NCI-H2029 treated with DMSO at 0.1 percent for 48 hours (cell line): ENCODE results near the gene PCNX4.

Experiments
- DNase-seq: peaks from one replicate; lab custom pipeline; 2025; lab: John Stamatoyannopoulos, UW

PCNX4 gene

GRCh38 chr14:60174352-60175254 lies 82.9 kb downstream of the PCNX4 start:
- DNase-seq = no peak

DNA sequence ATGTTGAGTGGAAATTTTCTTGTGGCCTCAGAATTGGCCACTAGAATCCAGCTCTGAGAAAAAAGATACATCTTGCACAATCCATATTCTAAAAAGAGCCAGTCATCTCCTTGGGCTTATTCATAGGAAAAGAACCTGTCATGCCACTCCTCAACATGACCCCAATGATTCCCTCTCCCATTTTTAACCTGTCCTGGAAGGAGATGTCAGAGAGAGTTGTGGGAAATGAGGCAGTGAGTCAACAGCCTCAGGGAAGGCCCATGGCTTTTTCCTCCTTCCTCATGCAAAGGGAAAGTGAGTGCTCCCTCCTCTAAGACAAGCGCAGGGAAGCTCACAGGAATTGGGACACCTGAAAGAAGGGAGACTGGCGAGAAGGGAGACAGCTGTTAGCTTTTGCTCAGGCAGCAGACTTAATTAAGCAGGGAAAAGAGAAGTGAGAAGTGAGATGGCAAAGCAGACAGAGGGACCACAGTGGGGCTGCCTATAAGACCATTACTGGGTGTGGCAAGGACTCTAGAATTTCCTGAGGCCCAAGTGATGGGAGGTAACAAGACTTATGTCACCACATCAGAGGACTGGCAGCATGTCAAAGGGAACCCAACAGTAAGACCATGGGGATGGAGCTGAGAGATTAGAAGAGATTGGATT lies 83.7 kb downstream of the PCNX4 start:
- no peak for DNase-seq

DNA sequence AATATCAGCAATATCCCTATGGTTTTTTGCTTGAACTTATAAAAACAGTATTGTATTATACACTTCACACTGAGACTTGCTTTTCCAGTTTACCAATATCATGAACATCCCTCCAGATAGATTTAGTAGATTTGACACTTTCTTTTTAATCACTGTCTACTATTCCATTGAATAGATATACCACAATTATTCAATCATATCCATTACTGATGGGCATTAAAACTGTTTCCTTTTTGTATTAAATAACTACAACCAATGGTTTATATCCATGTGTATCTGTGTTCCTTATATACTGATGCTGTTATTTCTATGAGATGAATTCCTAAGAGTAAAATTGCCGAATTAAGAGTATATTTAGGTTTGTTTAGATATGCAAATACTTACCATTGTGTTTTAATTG lies 86.4 kb downstream of the PCNX4 start:
- DNase-seq = no peak

DNA sequence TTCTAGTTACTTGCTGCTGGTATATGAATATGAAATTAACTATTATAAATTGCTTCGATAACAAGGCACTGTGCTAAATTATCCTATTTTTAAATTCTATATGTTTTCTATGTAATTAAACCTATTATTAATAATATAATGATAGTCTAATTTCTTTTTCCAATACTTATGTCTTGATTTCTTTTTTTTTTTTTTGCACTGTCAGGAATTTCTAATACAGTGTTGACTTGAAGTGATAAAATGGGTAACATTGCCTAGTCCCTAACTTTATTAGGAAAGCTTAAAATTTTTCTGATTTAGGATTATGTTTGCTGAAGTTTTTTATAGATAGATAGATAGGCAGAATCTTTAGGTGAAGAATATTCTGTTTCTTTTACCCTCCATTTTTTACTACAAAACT lies 87.1 kb downstream of the PCNX4 start:
- DNase-seq = no peak

DNA sequence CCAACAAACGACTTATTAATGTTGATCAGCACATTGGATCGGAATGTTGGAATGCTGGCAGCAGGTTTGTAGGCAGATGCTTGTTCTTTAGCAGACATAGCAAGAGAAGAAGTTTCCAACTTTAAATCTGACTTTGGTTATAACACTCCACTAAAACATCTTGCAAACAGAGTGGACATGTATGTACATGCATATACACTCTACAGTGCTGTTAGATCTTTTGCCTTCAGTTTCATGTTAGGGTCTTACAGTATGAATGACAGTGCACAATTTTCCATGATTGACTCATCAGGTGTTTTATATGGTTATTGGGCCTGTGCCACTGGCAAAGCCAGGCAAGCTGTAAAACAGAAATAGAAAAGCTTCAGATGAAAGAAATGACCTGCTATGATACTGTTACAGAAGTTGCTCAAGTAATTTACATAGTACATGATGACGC lies 87.7 kb downstream of the PCNX4 start:
- DNase-seq = no peak

GRCh38 chr14:60183138-60183537 lies 91.4 kb downstream of the PCNX4 start:
- DNase-seq = no peak

DNA sequence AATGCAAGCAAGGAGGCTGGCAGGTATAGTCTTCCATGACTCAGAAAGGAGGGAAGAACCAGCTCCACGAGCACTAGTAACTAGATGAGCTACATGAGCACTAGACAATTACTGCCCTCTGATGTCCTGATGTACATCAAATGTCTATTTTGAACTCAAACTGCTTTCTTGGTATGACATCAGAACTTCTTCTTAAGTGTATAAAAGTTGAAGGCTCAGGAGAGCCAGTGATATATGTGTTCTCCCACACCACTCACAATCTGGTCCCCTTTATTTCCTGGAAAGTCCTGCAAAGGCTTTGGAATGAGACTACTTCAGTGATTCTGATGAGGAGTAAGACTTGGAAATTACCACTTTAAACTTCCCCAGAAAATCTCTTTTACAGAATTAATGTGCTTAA lies 92.0 kb downstream of the PCNX4 start:
- DNase-seq = no peak

DNA sequence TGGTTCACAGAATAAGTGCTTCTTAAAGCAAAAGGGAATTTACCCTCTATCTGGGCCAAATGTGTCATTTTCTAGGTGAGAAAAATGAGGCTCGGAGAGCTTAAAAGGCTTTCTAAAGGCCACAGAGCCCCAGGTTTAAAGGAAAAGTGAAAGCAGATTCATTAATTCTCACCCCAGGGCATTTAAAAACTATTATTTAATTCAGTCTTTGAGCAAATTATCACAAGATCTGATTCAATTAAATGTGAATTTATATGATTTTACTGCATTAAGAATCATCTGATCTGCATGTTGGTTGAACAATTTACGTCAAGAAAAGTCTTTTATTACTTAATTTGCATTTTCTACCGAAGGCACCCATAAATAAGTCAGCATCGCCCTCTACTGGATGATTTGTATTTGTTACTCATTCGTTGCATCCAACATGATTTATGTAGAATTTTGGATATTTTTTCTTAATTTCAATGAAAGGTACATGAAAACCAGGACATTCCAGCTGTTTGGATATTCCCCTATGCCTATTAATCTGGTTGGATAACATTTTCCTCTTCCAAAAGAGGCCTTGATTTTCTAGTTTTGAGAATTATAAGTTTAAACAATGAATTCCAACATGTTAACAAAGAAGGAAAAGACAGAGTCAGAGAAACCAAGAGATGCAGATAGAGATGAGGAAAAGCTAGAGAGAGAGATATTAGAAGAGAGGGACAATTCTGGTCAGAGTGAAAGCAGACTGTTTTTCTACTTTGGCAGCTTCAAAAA lies 92.6 kb downstream of the PCNX4 start:
- peak; percentile 93 for DNase-seq

DNA sequence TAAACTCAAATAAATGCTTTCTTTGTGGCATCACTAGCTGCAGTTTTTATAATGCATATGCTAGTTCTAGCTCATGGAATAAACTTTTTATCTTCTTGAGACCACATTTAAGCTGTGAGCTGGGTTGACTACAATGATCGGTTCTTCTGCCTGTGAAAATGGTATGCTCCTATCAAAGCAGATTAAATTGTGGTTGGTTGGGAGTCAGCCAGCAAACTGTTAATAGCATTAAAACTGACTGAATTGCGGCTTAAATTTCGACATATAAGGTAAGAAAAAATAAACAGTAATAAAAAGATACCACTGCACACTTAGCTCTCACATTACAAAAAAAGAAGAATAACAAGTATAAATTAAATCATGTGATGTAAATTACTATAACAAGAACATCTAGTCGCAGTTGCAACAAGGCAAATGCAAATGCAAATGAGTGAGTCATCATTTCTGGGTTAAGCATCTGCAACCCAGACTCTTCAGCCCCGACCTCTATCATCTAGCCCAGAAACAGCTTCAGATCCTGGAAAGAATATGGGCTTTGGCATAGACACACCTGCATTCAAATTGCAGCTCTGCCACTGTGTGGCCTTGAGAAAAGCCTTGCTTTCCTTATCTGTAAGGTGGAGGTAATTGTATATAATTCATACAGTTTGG lies 93.3 kb downstream of the PCNX4 start:
- no peak for DNase-seq

DNA sequence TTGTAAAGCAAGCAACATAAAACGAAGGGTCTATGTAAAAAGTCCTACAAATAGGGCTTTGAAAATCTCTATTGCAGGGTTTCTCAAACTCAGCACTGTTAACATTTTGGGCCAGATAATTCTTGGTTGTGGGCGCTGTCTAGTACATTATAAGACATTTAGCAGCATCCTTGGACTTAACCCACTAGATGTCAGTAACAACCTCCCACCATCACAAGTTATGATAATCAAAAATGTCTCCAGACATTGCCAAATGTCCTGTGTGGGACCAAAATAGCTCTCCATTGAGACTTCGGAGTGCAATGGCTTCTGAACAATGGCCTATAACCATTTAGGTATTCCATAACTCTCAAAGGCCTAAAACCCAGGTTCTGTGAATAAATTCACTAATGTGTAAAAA lies 96.4 kb downstream of the PCNX4 start:
- peak; percentile 8 for DNase-seq

DNA sequence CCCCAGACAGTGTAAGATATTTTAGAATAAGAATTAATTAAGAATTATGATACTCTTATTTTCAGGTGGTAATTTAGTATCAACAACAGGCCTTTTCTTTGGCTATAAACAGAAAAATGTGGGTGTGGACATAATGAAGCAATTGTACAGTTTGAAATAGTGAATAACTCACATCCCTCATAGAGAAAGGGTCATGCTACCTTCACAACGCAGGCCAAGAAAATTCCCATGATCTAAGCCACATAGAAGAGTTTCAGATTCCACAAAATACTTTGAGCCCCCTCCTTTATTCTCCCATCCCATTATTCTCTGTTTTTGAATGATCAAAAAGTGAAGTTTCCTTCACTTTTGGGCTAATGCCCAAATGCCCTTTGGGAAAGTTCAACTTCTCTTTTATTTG lies 97.0 kb downstream of the PCNX4 start:
- no peak for DNase-seq

DNA sequence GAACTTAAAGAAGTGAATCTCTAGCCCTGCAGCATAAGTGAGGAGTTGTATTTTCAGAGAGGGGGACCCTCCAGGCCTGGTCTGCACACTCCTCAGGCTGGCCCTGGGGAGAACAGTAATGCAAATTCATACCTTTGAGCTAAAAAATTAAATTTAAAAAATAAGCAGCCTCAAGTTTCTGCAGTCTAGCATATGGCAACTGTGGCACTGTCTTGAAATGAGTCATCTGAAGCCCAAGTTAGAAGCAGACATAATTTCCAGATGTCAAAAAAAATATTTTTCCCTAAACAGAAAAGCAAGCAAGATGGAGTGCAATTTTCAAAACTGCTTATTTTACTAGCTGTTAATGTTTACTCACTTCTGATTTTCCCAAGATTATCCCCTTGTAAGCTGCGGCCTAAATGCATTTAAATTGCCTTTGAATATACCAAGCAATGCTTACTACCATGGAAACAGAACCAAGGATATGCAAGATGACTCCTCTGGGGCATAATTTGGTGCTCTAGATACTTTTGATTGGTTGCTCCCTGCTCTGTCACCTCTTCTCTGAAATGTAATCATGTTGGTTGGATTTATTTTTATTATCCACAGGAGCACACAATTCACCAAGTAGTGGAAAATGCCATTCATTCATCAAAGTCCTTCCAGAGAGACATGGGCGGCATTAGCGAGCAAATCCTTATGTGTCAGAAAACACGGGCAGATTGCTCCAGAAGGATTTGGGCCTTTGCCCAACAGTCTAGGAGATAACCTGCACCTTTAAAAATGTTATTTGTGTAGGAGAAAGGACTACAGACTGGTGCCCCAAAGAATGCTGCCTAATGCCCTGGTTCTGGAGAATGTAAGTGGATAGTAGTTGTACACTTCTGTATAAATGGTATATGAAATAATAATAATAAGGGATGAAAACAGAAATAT lies 98.5 kb downstream of the PCNX4 start:
- DNase-seq = no peak

DNA sequence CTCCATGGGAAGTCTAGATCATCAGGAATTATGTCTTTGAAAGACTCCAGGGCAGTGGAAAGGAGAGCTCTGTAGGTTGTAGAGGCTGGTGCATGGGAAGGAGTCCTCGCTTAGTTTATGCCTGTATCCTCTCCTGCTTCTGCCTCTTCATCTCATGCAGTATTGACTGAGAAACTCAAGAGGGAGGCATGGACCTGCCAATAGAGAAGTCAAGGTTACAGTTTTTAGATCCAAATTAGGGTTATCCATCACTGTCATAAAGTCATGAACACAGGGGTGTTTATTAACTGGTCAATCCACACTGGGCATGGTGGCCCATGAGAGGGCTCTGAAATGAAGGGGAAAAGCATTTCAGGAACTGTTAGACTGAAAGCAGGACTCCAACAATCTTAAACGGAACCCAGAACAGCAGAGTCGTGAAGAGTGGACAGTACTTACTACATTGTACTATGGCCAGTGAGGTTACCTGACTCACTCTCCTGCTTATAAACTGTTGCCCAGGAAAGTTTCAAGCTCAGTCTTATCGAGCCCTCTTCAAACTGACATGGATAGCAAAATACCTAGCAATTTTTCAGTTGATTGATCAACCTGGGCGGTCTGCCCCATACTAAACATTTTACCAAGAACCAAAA lies 103.6 kb downstream of the PCNX4 start:
- DNase-seq = no peak

GRCh38 chr14:60196291-60196690 lies 104.6 kb downstream of the PCNX4 start:
- no peak for DNase-seq

DNA sequence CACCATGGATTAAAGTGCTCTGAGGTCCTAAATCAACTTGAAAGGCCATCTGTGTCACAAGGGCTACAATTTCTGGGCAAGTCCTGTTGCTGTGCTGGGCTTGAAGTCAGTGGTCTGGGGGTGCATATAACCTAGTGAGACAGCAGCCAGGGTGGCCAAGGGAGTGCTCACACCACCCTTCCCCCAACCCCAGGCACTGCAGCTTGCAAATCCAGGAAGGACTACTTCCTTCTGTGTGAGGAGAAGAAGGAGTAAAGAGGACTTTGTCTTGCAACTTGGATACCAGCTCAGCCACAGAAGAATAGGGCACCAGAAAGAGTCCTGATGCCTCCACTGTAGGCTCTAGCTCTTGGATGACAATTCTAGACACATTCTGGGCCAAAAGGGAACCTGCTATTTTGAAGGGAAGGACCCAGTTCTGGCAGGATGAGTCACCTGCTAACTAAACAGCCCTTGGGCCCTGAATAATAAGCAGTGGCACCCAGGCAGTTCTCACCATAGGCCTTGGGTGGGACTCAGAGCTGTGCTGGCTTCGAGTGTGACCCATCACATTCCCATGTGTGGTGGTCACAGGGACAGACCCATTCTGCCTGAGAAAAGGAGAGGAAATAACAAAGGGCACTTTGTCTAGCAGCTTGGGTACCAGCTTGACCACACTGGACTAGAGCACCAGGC lies 106.0 kb downstream of the PCNX4 start:
- DNase-seq = no peak

DNA sequence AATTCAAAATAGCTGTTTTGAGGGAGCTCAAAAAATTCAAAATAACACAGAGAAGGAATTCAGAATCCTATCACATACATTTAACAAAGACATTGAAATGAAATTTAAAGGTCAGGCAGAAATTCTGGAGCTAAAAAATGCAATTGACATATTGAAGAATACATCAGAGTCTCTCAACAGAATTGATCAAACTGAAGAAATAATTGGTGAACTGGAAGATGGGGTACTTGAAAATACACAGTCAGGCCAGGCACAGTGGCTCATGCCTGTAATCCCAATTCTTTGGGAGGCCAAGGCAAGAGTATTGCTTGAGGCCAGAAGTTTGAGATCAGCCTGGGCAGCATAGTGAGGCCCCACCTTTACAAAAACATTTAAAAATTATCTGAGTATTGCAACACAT lies 107.6 kb downstream of the PCNX4 start:
- no peak for DNase-seq

DNA sequence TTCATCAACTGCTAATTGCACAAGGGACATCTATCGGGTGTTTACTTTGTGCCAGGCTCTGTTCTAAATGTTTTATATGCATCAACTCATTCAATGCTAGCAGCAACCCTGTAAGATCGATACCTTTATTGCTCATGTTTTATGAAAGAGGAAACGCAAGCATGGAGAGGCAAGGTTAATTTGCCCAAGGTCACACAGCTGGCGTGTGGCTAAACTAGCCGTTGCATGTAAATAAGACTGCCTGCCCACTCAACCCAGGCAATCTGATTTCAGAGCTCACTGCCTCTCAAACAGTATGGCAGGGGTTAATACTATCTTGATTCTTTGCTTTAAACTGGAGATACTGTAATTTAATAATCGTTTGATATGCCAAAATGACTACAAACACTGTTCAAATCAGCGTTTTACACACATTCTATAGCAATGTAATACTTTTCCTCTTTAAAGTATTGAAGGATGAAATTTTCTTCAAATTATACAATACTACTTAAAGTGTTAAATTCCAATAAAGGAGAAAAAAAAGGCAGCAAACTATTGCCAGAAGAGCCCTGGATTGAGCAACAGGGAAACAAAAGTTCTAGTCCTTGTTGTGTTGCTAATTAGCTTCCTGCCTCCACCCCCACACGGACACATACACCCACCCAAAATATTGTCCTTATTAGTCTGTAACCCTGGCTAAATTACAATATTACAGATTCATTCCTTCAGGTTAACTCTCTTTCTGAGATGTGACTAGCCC lies 112.5 kb downstream of the PCNX4 start:
- no peak for DNase-seq

DNA sequence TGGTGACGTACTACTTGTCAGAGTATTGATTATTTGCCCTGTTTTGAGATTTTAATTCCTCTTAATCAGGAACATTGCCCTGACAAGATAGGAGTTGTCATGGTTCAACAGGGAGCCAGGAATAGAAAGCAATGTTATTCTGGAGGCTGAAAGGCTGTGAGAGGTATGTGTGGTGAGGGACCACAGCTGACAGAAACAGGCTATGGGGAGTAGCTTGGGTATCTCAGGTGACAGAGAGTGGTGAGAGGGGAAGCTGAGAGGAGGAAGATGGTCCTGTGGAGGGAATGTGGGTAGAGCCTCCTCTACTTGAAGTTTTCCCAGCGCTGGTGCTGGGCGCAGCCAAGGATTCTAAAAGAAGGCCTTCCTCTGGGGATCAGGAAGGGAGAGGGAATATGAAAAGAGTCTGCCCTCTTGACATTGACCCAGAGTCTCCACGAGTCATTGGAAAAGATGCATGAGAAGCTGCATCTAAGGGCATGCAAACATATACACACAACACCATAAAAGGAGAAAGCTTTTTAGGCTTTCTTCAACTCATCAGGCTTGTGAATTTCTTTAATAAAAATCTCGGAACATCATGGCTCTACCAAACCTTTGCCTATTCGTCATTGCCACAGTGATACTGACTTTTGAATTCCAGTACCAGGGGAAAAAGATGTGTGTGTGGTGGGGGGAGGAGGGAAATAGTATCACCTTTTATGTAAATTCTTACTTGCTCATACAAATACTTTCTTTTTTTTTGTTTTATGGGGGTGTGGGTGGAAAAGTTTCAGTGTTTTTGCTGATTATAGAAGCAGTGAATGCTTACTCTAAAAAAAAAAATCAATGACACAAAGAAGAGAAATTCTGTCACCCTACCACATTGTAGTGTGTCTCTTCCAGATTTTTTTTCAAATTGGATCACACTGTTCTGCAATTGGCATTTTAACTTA lies 113.4 kb downstream of the PCNX4 start:
- no peak for DNase-seq
